ENCODE data around the gene STX3. TPM values are rescaled to one million over a fixed set of nuclear protein-coding genes. Genes with fewer than 3 reads are reported as not detected.
"Not testable (repeated sequence)": the region's sequence is repeated elsewhere in the genome, so short reads cannot be mapped to it uniquely, and the experiment has no call there.

The STX3 gene
- total RNA-seq, 1 donor from 2014 or later: 19.5 TPM

GRCh38 chr11:59845399-59845798 lies 90.2 kb downstream of the STX3 start, which contains the start of gene CBLIF:
CBLIF (minus strand) TSS chr11:59845499; CDS start chr11:59845453, 46 bp downstream.
- no peak for DNase-seq

GRCh38 chr11:59846556-59846955 lies 91.4 kb downstream of the STX3 start:
- no peak for DNase-seq

DNA sequence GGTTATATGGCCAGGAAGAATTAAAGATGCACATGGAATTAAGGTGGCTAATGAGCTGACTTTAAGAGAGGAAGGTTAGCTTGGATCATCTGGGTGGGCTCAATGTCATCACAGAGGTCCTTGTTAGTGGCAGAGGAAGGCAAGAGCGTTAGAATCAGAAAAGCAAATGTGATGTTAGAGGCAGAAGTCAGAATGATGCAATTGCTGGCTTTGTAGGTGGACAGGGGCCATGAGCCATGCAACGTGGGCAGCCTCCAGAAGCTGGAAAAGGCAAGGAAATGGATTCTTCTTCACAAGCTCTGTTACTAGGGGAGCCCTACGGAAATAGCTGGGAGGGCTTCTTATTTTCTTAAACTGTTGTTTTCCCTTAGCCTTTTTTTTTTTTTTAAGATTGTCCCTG lies 92.5 kb downstream of the STX3 start:
- DNase-seq: no peak

DNA sequence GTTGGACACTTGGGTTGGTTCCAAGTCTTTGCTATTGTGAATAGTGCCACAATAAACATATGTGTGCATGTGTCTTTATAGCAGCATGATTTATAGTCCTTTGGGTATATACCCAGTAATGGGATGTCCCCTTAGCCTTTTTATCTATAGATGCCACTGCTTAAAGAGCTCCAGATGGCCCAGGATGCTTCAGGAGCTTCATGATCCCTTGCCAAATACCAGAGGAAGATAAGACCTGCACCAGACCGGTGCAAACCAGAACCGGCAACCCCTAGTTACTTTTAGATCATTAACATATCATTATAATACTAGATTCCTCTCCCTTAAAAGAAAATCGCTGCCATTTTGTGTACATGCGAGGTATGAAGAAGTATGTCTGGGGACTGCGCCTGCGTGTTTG lies 93.3 kb downstream of the STX3 start:
- not testable (repeated sequence) for DNase-seq

- DNase-seq: no peak
These were observed 94.0 kb downstream of the STX3 start for GRCh38 chr11:59849129-59849528.

DNA sequence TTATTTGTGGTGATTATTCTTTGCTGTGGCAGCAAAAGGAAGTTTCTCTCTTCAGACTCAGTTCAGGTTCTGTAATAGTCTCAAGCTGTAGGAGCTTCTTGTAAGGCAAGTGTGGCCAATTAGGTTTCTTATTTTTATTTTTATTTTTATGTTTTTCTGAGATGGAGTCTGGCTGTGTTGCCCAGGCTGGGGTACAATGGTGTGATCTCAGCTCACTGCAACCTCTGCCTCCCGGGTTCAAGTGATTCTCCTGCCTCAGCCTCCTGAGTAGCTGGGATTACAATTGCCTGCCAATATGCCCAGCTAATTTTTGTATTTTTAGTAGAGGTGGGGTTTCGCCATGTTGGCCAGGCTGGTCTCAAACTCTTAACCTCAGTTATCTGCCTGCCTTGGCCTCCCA lies 94.4 kb downstream of the STX3 start:
- not testable (repeated sequence) for DNase-seq

- DNase-seq: not testable (repeated sequence)
These were observed 96.2 kb downstream of the STX3 start for GRCh38 chr11:59851416-59851815.

DNA sequence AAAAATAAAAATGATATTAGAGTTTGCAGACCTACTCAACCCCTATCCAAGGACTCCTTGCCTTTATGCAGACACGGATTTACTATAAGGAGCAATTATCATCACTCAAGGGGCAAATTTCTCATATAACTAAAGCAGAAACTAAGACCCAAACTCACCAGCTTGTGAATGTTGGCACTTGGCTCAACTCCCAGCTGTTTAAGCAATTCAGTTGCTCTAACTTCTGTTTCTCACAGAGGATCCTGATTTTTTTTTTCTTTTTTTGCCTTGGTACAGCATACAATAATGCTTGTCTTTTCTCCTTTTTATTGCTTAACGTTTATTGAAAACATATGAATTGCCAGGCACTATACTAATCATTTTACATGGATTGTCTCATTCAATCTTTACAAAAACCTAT lies 99.7 kb downstream of the STX3 start:
- DNase-seq: no peak

Other genes starting within 250 kb of the STX3 start
- gene OR4D9, start 243.8 kb upstream of the STX3 start, total RNA-seq: not detected
- 35.8 TPM for gene OSBP, start 139.6 kb upstream of the STX3 start, total RNA-seq
- 9.5 TPM for gene PATL1, start 86.3 kb upstream of the STX3 start, total RNA-seq
- not detected for gene OR10V1, start 41.5 kb upstream of the STX3 start, total RNA-seq
- 24.7 TPM for gene MRPL16, start 55.4 kb downstream of the STX3 start, total RNA-seq
- gene CBLIF, start 90.1 kb downstream of the STX3 start, total RNA-seq: not detected
- gene TCN1, start 111.1 kb downstream of the STX3 start, total RNA-seq: 12.0 TPM
- not detected for gene OOSP3, start 123.4 kb downstream of the STX3 start, total RNA-seq
- gene OOSP1, start 183.1 kb downstream of the STX3 start, total RNA-seq: not detected
- gene OOSP4A, start 208.7 kb downstream of the STX3 start, total RNA-seq: not detected

Data from skin of body (tissue), 2 donors.